ENCODE measurements around the gene CENPK.

GRCh38 chr5:65544473-65544872 is 18.5 kb downstream of the CENPK start:
- TF ChIP-seq EP300 (IDR thresholded peaks at IDR 0.05) (no peak), CTCF (IDR thresholded peaks at IDR 0.05) (no peak), POLR2A (IDR thresholded peaks at IDR 0.05) (no peak)

All from tibial nerve (tissue), 4 donors.